ENCODE results near the gene FGFBP3. TPM values are rescaled to one million over a fixed set of nuclear protein-coding genes. Genes with fewer than 3 reads are reported as not detected.
A peak's percentile ranks its signal among the peaks of the same experiment; 100 is the strongest.

Gene FGFBP3
- total RNA-seq, 1 donor, result 0.72 TPM

- Histone ChIP-seq H3K4me2 (ENCODE audit: insufficient read depth, low read length) (no peak overlapping the region), H3K9me3 (ENCODE audit: low read depth, low read length) (no peaks in the 10 kb centered on the region), H3K79me2 (ENCODE audit: insufficient read depth, low read length) (no peaks in the 10 kb centered on the region), H4K20me1 (ENCODE audit: insufficient read depth, low read length) (no peaks in the 10 kb centered on the region), H3K4me3 (ENCODE audit: insufficient read depth, low read length) (no peak overlapping the region), H3K27me3 (ENCODE audit: insufficient read depth, low read length) (no peaks in the 10 kb centered on the region), H2AFZ (ENCODE audit: low read length) (no peak overlapping the region), H3K27ac (ENCODE audit: low read depth, low read length) (no peak overlapping the region), H3K36me3 (ENCODE audit: insufficient read depth, low read length) (peaks cover 24% of the 10 kb centered on the region), H3K4me1 (ENCODE audit: insufficient read depth, low read length) (no peaks in the 10 kb centered on the region)
- DNase-seq (ENCODE audit: insufficient read length, low spot score, missing footprints), result no peak
- TF ChIP-seq CTCF (IDR thresholded peaks at IDR 0.05; ENCODE audit: extremely low read depth, low read depth, low read length), result no peak
These were observed 44.5 kb downstream of the FGFBP3 start for GRCh38 chr10:91864744-91865143.

GRCh38 chr10:91864099-91864498 lies 45.2 kb downstream of the FGFBP3 start:
- H3K9me3 ChIP-seq (ENCODE audit: low read depth, low read length), result no peaks in the 10 kb centered on the region
- H3K27ac ChIP-seq (ENCODE audit: low read depth, low read length), result no peak overlapping the region
- no peak overlapping the region for H3K4me3 ChIP-seq (ENCODE audit: insufficient read depth, low read length)
- H3K27me3 ChIP-seq (ENCODE audit: insufficient read depth, low read length), result no peaks in the 10 kb centered on the region
- peaks cover 31% of the 10 kb centered on the region for H3K36me3 ChIP-seq (ENCODE audit: insufficient read depth, low read length)
- no peaks in the 10 kb centered on the region for H3K4me1 ChIP-seq (ENCODE audit: insufficient read depth, low read length)
- H4K20me1 ChIP-seq (ENCODE audit: insufficient read depth, low read length), result no peaks in the 10 kb centered on the region
- no peak for DNase-seq (ENCODE audit: insufficient read length, low spot score, missing footprints)
- TF ChIP-seq CTCF (IDR thresholded peaks at IDR 0.05; ENCODE audit: extremely low read depth, low read depth, low read length), result no peak
- no peak overlapping the region for H2AFZ ChIP-seq (ENCODE audit: low read length)
- no peak overlapping the region for H3K4me2 ChIP-seq (ENCODE audit: insufficient read depth, low read length)
- H3K79me2 ChIP-seq (ENCODE audit: insufficient read depth, low read length), result no peaks in the 10 kb centered on the region

DNA sequence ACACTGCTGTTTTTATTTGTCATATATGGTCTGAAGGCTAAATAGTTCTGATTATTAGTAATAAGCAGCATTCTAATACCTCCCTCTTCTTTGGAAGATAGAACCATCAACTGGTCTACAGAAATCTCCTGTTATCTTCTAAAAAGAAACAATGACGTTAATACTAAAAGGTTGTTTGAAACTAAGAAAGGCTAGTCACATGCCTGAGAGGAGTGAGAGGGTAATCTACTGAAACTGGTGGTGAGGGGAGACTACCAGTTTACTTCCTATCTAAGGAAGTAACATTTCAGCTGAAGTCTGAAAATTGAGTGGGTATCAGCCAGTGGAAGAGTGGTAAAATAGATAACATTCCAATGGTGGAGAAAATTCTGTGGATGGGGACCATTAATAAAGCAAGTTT lies 48.4 kb downstream of the FGFBP3 start:
- no peaks in the 10 kb centered on the region for H3K79me2 ChIP-seq (ENCODE audit: insufficient read depth, low read length)
- H4K20me1 ChIP-seq (ENCODE audit: insufficient read depth, low read length), result no peaks in the 10 kb centered on the region
- H3K4me1 ChIP-seq (ENCODE audit: insufficient read depth, low read length), result no peaks in the 10 kb centered on the region
- H3K27ac ChIP-seq (ENCODE audit: low read depth, low read length), result no peak overlapping the region
- no peak for DNase-seq (ENCODE audit: insufficient read length, low spot score, missing footprints)
- H3K4me3 ChIP-seq (ENCODE audit: insufficient read depth, low read length), result no peak overlapping the region
- no peaks in the 10 kb centered on the region for H3K9me3 ChIP-seq (ENCODE audit: low read depth, low read length)
- no peak overlapping the region for H3K4me2 ChIP-seq (ENCODE audit: insufficient read depth, low read length)
- peaks cover 48% of the 10 kb centered on the region for H3K36me3 ChIP-seq (ENCODE audit: insufficient read depth, low read length)
- no peak overlapping the region for H2AFZ ChIP-seq (ENCODE audit: low read length)
- no peaks in the 10 kb centered on the region for H3K27me3 ChIP-seq (ENCODE audit: insufficient read depth, low read length)
- no peak for TF ChIP-seq CTCF (IDR thresholded peaks at IDR 0.05; ENCODE audit: extremely low read depth, low read depth, low read length)

DNA sequence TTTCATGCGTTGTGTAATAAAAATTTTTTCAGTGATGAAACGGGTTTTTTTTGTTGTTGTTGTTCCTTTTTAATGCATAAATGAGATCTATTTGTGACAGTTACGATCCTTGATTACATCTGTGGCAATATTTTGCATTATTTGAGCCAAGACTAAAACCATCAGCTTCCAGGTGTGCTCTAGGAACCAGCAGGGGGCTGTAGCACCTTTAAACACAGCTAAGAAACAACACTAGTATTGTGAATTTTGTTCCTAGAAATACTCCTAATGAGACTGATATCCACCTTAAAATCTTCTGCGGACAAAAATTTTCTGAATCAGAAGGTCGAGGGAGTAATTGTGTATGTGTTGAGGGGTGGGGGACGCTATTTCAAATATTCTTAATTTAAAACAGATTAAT lies 52.6 kb downstream of the FGFBP3 start:
- Histone ChIP-seq H3K9me3 (ENCODE audit: low read depth, low read length) (no peaks in the 10 kb centered on the region), H3K4me2 (ENCODE audit: insufficient read depth, low read length) (no peak overlapping the region), H2AFZ (ENCODE audit: low read length) (no peak overlapping the region), H3K27me3 (ENCODE audit: insufficient read depth, low read length) (no peaks in the 10 kb centered on the region), H3K4me3 (ENCODE audit: insufficient read depth, low read length) (no peak overlapping the region), H3K79me2 (ENCODE audit: insufficient read depth, low read length) (no peaks in the 10 kb centered on the region), H4K20me1 (ENCODE audit: insufficient read depth, low read length) (no peaks in the 10 kb centered on the region), H3K36me3 (ENCODE audit: insufficient read depth, low read length) (peaks cover 52% of the 10 kb centered on the region), H3K27ac (ENCODE audit: low read depth, low read length) (no peak overlapping the region), H3K4me1 (ENCODE audit: insufficient read depth, low read length) (no peaks in the 10 kb centered on the region)
- DNase-seq (ENCODE audit: insufficient read length, low spot score, missing footprints), result no peak
- TF ChIP-seq CTCF (IDR thresholded peaks at IDR 0.05; ENCODE audit: extremely low read depth, low read depth, low read length), result peak; percentile 35

Small RNAs within 50 kb of the gene (small RNA-seq; reads per million reads assigned to genes)
- not detected for gene AL359198.2

Other genes starting within 250 kb of the FGFBP3 start
- gene TNKS2, start 111.1 kb downstream of the FGFBP3 start, total RNA-seq, result 61.5 and 63.4 TPM in 2 replicates
- 47.4 and 51.0 TPM in 2 replicates for gene BTAF1, start 14.3 kb upstream of the FGFBP3 start, total RNA-seq